HG02938 (cell line): Measurements from ENCODE around the gene OR5H2.
A peak's percentile ranks its signal among the peaks of the same experiment; 100 is the strongest.

ENCODE experiments used
- ATAC-seq: cut with Tn5 transposase; IDR thresholded peaks from one replicate; pipeline ENCODE4 v1.9.1; 2021; ENCODE audit warnings: mild to moderate bottlenecking, moderate library complexity; ENCODE audit not compliant: unreplicated experiment

Gene OR5H2

GRCh38 chr3:98329392-98330124 lies 47.3 kb downstream of the OR5H2 start:
- ATAC-seq: peak; percentile 55

DNA sequence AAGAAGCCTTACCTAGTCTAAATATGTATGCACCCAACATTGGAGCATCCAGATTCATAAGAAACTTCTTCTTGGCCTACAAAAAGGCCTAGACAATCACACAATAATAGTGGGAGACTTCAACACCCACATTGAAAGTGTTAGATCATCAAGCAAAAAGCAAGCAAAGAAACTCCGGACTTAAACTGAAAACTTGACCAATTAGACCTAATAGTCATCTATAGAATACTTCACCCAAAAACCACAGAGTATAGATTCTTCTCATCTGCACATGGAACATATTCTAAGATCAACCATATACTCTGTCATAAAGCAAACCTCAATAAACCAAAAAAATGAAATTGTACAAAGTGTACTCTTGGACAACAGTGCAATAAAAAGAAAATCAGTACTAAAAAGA lies 49.0 kb downstream of the OR5H2 start:
- no peak for ATAC-seq
